ENCODE data around the gene FOXE1.

The FOXE1 gene

DNA sequence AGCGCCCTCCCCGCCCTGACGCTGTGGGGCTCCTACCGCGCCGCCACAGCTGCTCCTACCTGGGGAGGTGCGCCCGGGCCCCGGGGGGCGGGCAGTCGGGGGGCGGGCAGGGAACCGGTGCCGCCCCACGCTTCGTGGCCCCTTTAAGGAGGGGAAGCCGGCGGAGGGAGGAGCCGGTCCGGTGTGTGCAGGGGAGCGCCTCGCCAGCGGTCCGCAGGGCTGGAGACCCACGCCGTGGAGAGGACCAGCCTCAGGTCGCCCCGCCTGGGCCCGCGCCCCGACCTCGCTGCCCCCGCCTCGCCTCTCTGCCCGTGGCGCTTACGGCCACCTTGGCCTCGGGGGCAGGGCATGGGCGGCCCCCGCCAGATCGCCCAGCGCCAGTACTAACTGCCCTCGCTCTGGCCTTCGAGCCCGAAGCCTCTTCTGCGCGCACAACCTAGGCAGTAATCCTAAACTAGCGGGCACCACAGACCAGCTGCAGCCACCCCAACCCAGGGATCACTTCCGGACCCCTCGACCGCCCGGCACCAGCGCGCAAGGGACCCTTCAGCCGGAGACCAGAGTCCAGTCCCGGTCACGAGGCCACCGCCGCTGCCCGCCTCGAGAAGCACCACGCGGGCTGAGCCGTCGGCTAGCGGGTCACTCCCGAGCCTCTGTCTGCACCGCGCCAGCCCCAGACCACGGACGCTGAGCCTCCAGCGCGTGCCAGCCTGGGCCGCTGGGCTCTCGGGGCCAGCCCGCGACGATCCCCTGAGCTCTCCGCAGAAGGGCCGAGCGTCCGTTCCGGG is at the start of gene FOXE1:
TSS of gene FOXE1 (plus strand) at position 171 of the 788 bp plus-strand sequence. CDS start 689 bp downstream, outside the sequence.
- DNase-seq: no peak

DNA sequence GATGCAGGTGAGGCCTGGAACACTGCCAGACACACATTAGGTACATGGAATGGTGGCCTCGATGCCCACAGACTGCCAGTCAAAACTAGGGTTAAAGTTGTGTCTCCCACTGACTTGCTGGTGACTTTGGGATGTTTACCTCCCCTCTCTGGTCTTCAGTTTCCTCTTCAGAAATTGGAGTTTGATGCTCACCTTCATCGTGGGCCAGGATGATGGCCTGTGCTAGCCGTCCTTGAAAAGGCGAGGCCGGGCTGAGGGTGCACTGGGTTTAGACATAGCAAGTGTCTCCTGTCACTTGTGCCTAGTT is 49.0 kb upstream of the FOXE1 start:
- DNase-seq: no peak

DNA sequence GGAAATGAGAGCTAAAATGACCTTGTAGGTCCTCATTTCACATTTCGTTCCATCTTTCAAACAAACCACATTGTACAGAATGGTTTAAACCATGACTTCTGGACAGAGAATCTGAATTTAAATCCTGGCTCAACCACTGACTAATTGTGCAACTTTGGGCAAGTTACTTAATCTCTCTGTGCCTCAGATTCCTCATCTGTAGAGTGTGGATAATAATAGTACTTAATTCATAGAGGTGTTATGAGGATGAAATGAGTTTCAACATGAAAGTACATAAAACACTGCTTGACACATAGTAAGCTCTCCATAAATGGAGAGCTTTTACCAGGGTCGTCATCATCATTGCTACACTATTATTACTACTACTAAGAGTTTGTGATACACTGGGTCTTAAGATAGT is 46.3 kb upstream of the FOXE1 start:
- no peak for DNase-seq

DNA sequence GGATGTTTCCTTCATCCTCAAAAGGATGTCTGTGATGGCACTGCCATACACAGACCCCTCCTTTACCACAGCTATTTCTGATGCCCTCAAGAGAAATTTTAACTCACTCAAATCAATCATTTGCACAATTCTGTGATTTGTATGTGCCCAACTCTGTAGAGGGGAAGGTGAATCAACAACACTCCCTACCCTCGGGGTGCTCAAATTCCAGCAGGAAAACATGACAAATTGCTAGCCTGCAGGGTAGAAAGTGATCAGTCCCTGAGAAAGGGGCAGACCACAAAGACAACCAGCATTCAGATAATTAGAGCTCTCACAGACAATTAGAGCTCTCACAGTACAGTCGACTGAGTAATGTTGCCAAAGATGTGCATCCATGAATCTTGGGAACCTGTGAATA is 45.3 kb upstream of the FOXE1 start:
- no peak for DNase-seq

DNA sequence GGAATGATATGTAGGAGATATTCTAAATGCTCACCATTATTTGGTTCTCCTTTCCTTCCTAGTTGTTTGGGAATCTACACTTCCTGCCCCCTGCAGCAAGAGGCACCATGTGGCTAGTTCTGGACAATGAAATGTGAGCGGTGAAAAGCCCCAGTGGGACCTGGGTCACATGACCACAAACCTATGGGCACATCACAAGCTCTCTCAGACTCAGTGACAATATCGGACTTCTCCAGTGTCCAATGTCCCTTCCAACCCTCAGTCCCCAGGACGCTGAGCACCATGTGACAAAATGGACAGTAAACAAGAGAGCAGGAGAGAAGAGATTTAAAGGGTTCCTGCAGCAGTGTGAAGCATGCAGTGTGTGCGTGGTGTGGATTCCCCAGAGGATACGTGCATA is 44.6 kb upstream of the FOXE1 start:
- DNase-seq: no peak

DNA sequence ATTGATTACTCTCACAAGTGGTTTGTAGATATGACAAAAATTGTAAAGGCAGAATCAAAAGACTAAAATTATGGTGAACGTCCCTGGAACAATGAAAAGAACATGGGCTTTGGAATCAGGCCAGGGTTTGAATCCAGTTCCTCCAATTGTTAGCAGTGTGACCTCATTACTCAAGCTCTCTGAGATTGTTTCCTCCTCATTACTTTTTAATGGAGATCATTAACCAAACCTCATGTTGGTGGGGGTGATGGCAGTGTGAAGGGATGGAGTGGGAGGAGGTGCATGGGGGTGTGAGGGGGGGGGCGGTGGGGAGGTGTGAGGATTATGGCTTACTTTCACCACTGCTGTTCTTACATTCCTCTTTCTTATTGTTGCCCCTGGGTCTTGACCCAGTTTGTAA is 44.1 kb upstream of the FOXE1 start:
- no peak for DNase-seq

DNA sequence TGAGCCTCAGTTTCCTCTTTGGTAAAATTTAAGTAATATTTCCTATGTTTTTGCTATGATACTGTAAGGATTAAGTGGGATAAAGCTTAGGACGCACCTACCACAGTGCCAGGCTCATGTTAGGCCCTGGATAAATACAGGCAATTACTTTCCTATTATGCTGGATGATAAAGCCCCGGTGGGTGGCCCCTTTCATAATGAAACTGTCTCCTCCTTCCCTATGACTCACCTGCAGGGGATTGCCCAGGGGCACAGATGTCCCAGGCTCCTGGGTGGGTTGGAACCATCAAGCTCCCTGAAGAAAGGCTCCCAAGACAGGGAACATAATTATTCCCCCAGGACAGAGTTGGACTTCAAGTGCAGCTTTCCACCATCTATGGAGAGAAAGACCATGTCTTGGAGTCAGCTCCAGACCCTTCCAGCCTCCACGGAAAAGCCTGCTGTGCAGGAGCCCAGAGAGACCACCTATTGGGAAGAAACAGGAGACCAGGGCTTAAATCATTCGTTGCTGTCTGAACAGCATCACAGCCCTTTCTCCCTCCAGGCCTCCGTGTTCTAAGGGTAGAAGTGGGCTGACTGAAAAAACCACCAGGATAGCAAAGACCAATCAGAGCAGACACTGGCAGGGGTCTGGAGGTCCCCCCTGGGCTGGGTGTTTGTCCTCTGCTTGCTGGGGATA is 43.2 kb upstream of the FOXE1 start:
- no peak for DNase-seq

DNA sequence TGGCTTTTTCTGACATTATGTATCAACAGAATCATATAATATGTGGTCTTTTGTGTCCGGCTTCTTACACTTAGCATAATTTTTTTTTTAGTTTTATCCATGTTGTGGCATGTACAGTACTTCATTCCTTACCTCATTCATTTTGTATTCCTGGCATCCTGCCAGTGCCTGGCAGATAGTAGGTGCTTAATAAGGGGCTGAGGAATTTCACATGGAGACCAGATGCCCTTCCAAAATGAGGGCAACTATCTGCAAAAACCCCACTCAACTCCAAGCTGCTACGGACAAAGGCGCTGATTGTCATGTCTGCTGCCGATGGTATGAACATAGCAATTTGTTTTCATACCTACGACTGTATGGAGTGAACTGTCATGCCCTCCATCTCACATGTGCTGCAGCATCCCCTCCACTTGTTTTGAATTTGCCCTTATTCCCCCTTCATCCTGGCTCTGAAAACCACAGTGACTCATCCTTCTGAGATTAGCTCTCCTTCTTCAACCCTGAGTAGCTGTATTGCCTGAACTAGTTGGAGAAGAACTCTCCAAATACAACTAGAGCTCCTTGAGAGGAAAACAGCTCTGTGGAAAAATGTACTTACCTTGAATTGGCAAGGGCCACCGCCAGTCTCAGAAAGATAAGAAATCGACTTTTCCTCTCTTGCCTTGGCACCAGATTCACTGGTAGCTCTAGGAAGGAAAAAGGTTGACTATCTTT is 41.3 kb upstream of the FOXE1 start:
- no peak for DNase-seq

DNA sequence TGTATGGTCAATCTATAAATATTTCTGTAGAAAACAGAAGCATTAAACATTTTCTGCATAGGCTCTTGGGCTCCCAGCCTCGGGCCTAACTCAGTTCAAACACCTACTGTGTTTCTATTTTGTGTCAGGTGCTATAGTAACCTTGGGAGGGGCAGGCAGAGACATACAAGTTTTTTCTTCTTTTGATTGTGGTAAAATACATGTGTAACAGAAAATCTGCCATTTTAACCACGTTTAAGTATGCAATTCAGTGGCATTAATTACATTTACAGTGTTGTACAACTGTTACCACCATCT is 40.8 kb upstream of the FOXE1 start:
- no peak for DNase-seq

DNA sequence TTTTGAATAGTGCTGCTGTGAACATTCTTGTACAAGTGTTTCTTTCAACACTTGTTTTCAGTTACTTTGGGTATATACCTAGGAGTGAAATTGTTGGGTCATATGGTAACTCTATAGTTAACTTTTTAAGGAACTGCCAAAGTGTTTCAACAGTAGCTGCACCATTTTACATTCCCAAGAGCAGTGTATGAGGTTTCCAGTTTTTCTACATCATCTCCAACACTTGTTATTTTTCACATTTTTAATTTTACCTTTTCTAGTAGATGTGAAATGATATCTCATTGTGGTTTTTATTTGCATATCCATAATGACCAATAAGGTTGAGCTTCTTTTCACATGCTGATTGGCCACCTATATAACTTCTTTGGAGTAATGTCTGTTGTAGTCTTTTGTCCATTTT is 40.0 kb upstream of the FOXE1 start:
- DNase-seq: no peak

DNA sequence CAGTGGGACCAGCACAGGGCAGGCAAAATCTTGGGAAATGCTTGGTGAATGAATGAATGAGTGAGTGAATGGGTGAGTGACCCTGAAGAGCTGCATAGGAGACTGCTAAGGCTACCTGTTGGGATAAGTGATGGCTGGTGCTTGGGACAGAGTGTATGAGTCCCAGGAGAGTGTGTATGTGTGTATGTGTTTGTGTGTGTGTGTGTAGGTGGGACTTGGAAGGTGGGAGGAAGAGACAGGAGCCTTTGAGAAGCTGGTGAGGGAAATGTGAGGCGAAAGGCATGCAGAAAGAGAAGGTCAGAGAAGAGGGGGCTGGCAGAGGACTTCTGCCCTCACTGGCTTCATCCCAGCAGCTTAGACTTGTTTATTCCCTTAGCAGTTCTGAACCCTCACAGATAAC is 33.3 kb upstream of the FOXE1 start:
- DNase-seq: no peak

DNA sequence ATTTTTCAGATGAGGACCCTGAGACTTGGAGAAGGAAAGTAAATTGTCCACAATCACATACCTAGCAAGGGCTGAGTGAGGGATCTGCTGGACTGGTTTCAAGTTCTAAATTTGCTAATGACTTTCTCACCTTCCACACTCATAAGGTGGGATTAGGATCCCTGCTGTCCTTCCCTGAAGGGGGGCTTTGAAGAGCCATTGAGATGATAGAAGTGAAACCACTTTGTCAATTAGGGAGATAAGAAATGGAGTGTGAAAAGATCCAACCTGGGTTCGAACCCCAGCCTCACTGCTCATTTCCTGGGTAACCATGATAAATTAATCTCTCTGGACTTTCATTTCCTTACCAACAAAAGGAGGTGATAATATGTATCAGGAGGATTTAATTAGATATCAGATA is 32.7 kb upstream of the FOXE1 start:
- no peak for DNase-seq

DNA sequence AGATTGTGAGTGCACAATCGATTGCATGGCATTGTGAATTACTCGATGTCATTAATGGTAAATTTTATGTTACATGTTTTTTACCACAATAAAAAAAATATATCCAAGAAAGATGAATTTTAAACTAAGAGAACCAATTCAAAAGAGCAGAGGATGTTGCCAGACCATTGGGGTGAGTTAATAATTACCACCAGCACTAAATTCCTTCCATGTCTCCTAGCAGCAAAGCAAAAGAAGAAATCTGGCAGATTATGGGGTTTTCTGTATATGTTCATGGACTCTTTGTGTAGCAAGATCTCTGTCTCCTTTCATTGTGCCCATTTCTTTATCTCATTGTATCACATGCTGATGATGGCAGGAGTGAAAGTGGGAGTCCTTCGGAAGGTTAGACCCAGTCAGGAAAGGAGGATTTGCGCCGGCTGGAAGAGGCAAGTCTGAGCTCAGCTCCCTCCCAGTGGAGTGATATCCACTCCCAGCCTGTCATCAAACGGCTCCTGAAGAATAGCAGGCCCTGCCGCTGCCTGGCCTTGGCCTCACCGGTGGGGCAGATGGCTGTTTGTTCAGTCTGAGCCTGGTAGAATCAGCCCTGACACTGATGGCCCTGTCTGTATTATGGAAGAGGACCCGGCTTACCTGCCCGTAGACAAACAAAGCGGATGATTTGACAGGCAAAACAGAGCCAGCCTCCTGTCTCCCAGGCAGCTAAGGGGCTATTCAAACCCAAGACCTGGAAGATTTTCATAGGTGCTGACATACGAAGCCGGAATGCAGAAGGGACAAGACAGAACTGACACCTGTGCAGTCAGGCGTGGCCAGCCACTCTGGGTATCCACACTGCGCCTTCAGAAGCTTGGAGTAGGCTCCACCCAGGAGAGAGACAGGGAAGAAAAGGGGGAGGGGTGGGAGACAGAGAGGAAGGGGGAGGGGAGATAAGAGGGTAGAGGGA is 21.9 kb upstream of the FOXE1 start:
- DNase-seq: no peak

DNA sequence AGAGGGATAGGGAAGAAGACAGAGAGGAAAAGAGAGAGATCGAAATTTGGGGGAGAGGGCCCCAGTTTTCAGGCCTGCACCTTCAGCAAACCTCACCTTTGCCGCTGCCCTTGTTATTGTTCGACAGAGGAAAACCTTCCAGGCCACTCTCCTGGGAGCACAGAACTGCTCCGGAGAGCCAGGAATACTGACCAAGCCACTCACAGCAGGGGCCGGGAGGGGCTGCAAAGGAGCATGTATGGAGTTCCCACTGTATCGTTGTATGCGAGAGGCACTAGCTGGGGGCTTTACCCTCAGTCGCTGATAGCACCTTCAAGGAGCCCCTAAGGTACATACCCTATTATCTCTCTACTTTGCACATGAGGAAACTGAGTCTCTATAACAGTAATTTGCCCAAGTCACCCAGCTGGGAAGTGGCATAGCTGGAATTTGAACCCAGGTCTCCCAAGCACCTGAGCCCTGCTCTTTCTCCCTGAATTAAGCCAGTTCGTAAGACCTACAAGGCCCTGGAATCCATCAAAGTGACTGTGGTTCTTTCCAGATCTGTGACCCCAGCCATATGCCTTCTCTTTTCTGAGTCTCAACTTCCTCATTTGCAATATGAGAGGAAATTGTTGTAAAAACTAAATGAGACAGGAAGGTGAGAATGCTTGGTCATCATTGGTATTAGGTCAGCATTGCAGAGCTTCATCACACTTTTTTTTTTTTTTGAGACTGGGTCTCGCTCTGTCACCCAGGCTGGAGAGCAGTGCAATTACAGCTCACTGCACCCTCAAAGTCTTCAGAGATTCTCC is 21.0 kb upstream of the FOXE1 start:
- DNase-seq: no peak

DNA sequence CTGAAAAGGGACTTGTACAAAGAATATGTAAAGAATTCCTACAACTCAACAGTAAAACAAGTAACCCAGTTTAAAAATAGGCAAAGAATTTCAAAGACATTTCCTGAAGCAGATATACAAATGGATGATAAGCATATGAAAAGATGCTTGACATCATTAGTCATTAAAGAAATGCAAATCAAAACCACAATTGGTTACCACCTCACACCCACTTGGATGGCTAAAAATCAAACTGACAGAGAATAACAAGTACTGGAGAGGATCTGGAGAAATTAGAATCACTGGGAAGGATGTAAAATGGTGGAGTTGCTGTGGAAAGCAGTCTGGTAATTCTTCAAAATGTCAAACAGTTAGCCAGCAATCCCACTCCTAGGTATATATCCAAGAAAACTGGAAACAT is 12.5 kb upstream of the FOXE1 start:
- no peak for DNase-seq

DNA sequence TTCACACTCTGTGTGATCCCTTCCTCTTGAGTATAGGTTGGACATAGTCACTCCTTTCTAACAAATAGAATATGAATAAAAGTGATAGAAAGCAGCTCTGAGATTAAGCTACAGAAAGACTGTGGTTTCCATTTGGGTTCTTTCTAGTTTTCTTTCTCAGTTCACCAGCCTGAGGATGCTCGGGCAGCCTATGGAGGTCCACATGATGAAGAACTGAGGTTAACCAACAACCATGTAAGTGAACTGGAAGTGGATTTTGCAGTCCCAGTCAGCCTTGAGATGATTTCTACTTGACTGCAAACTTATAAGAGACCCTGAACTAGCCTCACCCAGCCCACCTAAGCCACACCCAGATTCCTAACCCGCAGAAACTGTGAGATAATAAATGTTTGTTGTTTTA is 10.1 kb upstream of the FOXE1 start:
- no peak for DNase-seq

DNA sequence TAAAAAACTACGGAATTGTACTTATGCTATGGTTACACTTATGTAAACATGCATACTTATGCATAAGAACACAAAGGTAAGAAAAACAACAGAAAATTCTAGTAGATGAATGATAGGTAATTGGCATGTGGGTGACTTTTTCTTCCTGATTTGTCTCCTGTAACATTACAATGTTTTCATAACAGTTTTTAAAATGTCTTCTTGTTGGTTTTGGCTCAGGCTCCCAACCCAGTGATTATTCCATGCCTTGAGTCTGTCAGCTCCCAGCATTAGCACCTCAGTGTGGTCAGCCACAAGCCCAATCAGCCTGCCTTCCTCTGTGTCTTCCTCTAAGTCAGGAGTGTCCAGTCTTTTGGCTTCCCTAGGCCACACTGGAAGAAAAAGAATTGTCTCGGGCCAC is 7.9 kb upstream of the FOXE1 start:
- DNase-seq: no peak

DNA sequence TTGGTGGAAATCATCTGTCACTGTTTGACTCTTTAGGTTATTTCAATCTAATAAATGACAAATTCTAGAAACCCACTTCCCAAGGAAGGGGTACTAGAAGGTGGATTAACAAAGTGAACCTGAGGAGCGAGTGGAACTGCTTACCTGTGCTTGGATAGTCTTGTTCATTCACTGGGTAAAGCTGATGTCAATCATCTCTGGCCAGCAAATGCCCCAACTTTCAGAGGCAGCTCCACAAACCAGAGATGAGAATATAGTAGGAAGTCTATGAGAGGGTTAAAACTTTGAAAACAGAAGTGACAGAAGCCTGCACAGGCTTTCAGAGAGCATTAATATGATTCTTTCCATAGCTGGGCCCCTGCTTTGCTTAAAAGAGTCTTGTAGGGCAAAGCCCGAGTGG is 7.3 kb upstream of the FOXE1 start:
- no peak for DNase-seq

DNA sequence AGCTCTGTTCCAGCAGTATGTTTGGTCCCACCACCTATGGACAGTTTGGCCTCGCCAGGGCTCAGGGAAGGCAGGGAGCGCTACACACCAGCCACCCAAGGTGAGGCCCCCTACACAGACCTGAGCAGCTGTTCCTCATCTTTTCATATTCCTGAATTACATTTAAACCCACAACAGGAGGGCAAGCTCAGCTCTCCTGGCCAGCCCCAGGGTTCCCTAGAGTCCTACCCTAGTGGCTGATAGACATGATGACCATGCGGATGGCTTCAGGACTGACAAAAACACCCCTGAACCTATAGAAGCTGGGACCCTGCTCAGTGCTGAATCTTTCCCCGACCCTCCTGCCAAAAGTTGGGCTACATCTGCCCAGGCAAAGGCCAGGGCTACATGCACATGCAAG is 6.7 kb upstream of the FOXE1 start:
- no peak for DNase-seq

DNA sequence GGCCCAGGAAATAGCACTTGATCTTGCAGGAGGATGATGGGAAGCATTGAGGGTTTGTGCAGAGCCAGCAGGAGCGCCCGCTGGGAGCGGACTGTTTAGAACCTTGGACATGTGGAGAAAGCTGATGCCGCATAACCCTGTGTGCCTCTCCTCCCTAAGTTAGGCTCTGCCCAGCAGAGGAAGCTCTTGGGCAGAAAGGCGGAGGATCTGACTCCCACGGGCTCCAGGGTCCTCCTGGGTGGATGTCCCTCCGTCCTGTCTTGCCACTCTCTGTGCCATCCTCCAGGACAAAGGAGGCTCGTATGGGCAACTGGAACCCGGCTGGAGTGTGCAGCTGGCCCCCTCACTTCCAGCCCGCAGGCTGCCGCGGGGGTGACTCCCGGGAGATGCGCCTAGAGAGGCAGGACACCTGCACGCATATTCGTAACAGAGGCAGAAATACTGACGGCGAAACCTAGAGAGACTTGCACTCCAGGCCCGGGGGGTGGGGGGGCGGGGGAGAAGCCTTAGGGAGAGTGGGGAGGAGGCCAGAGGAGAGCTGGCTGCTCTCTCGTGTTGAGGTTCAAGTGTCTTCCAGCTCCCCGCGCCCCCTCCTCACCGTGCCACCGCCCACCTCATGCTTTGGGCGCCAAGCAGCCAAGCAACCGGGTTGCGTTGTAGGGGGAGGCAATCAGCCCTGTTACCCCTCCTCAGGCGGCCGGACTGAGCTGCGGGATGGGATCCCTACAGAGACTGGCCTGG is 5.4 kb upstream of the FOXE1 start:
- no peak for DNase-seq

DNA sequence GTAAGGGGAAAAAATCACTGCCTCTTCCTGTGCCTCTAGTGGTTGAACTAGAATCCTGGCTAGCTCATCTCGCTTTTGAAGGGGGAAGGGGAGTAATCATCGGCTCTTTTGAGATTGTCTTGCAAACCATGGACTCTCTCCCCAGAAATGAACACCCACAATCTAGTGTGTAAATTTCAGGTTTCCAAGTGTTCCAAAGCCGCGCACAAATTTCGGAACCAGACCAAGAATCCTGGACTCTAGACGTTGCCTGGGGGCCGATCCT is 4.9 kb upstream of the FOXE1 start:
- DNase-seq: no peak
